HG03460 (cell line): ENCODE measurements around the gene ANKRD26.
"Not testable (repeated sequence)": the region's sequence is repeated elsewhere in the genome, so short reads cannot be mapped to it uniquely, and the experiment has no call there.

Source experiments
- ATAC-seq: cut with Tn5 transposase; IDR thresholded peaks from one replicate; pipeline ENCODE4 v1.9.1; 2021; ENCODE audit not compliant: unreplicated experiment

ANKRD26 gene

GRCh38 chr10:27099916-27100812 lies at the start of gene ANKRD26:
ANKRD26 (minus strand) TSS chr10:27100494; CDS start chr10:27100326, 168 bp downstream.
- ATAC-seq: peak; percentile 76

DNA sequence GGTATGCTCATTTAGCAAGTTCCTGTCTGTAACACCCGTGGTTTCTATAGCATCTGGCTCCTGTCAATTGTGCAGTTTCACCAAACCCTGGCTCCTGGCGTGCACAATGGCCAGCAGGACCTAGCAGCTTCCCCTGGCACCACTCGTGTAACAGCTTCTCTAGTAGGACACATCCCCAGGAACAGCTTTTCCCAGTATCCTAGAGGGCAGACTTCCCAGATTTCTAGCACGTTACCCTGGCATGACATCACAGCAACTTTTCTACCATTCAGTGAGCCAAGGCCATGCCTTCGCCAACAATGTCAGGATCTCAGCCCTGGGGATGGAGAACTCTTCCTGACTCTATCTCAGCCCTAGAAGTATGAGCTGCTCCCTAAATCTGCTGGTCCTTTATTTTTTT lies 47.4 kb upstream of the ANKRD26 start:
- ATAC-seq: no peak

DNA sequence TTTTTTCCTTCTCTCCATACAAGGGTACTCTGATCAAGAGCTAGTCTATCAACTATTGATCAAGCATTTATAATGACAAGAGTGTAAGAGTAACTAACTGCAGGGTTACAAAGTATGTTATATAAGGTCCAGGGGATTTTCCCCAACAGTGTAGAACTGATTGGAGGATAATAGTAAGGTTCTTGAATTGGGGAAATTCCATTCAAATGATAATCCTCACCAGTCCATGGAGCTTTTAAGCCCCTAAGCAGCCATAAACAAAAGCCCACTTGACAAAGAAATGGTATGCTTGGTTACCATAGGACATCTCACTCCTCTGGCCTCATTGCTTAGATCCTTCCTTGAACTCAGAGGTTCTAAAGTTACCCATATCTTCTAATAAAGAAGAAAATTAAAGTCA lies 45.6 kb upstream of the ANKRD26 start:
- ATAC-seq: no peak

- no peak for ATAC-seq
Observed at GRCh38 chr10:27143686-27144085, 43.4 kb upstream of the ANKRD26 start.

DNA sequence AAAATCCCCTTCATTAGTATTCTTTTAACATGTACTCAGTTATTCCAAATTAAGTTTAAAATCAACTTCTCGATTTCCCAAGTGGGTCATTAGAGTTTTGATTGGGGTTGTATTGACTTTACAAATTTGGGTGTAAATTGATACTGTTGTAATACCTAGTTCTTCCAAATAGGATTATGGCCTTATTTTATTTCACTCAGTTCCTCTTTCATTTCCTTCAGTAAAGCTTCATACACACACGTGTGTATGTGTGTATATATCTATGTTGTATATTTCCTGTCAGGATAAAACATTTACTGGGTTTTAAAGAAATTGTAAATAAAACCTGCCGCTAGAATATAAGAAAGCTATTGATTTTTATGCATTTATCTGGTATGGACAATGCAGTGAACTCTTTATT lies 38.0 kb upstream of the ANKRD26 start:
- no peak for ATAC-seq

GRCh38 chr10:27134371-27134770 lies 34.1 kb upstream of the ANKRD26 start:
- ATAC-seq: no peak

- no peak for ATAC-seq
Observed at GRCh38 chr10:27108165-27108564, 7.9 kb upstream of the ANKRD26 start.

- no peak for ATAC-seq
Observed at GRCh38 chr10:27104919-27105318, 4.6 kb upstream of the ANKRD26 start.

DNA sequence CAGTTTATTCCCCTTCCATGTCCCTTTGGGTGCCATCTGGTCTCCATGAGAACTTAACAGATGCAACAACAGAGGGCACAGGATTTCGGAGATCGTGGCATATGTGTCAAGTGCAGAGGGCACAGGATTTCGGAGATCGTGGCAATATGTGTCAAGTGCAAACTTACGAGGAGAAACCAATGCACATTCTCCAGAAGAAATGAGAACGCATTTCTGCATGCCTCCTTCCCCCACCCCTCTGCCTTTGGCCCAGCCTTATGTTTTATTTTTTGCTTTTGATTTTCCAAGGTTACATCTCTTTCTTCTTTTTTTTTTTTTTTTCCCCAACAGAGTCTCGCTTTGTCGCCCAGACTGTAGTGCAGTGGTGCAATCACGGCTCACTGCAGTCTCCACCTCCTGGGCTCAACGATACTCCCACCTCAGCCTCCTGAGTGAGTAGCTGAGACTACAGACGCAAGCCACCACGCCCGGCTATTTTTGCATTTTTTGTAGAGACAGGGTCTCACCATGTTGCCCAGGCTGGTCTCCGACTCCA lies 586 bp upstream of the ANKRD26 start:
- ATAC-seq: no peak

DNA sequence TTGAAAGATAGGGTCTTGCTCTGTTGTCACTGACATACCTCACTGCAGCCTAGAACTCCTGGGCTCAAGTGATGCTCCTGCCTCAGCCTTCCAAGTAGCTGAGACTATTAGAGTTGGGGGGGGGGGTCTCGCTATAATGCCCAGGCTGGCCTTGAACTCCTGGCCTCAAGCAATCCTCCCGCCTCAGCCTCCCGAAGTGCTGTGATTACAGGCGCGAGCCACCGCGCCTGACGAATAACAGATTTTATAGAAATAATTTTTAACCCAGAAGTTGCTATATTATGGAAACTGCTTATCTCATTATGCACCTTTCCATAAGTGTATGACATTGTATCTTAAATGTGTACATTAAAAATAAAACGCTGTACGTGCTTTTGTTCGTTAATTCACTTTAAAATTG lies 846 bp downstream of the ANKRD26 start:
- no peak for ATAC-seq

DNA sequence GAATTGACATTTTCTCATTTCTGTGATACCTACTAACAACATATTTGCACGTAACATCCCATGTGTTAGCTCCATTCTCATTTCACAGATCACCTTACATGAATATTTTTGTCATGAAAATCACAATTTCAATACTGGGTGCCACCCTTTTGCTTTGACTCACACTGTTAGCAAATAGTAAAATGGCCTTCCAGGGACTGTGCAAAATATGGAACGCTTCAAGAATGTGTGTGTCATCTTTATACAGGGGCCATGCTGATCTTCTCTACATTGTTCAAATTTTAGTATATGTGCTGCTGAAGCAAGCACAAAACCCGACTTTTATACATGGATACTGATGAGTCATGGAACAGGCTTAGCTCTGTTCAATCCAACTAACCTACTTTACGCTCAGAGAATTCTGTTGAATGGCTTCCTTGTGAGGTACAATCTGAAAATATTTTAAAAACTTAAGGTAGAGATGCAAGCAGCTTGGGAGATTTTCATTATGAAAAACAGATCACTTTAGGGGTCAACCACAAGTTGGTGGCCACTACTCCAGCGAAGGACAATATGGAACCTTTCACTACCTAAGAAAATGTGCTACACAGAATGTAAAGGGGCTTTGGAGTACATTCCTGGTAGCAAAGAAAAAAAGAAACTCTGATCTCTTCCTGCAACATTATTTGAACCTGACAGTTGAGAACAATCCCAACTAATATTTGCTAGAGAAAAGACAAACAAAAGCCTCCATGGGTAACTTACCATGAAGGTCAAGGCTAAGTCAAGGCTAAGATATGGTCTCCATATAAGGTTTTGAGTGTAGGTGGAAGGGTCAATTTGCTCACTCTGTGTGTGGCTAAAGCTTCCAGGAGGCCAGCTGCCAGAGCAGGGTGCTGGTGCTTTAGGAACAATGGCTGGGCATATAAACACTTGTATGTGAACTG lies 11.9 kb downstream of the ANKRD26 start:
- no peak for ATAC-seq

DNA sequence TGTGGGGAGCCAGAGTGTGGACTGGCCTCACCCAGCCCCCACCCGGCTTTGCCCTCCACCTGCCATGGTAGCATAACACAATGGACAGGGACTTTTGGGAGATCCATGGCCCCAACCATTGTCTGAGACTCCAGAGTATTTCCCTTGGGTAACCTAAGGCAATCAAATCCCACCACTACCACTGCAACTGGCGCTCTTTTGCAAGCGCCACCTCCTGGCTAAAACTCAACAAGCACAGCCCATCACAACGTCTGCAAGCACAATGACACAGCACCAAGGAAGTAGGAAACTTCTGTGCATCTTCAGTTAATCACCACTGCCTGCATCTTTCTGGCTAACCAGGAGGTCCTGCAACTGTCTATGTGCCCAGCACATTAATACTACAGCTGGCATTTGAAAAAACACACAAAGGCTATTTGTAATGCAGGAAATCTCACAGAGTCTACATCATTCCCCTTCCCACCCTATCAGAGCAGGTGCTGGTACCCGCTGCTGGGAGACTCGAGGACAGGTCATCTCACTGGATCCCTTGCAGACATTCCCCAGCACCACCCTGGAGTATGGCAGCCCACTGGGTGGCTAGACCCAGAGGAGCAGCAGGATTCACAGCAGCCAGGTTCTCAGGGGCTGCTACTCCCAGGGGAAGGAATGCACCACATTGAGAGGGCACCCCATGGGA lies 27.7 kb downstream of the ANKRD26 start:
- ATAC-seq: no peak

DNA sequence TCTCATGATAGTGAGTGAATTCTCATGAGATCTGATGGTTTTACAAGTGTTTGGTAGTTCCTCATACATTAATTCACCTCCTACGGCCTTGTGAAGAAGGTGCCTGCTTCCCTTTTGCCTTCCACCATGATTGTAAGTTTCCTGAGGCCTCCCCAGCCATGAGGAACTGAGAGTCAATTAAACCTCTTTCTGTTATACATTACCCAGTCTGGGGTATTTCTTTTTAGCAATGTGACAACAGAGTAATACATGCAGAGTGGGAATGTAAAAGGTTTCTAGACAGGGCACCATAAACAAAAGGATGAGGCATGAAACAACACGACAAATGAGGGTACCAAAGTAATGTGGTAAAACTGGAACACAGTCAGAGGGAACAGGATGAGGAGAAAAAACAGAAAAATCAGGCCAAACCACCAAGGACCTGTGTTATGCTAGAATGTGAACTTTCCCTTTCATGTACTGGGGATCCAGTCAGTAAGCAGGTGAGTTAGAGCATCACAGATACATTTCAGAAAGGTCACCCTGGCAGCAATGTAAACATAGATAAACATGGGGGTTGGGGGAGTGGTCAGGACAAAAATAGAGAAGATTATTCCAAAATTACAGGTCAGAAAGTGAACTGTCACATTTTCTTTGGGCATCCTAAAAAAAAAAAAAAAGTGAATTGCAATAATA lies 31.9 kb downstream of the ANKRD26 start:
- no peak for ATAC-seq

DNA sequence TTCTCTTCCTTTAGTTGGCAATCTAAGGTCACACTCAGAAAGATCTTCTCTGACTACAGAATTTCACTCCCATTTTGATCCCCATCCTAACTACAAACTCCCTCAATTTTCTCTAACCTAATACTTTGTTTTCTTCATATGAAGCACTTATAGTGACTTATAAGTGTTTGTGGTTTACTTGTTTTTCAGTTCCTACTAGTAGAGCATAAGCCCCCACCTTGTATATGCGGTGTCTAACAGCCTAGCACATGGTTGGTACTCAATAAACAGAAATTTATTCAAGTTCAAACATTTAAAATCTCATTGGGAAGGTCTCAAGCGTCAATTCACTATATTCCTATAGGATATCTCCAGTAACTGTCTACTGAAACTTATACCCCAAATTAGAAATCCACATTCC lies 35.2 kb downstream of the ANKRD26 start:
- no peak for ATAC-seq

GRCh38 chr10:27052656-27053055 lies 47.6 kb downstream of the ANKRD26 start:
- ATAC-seq: no peak

DNA sequence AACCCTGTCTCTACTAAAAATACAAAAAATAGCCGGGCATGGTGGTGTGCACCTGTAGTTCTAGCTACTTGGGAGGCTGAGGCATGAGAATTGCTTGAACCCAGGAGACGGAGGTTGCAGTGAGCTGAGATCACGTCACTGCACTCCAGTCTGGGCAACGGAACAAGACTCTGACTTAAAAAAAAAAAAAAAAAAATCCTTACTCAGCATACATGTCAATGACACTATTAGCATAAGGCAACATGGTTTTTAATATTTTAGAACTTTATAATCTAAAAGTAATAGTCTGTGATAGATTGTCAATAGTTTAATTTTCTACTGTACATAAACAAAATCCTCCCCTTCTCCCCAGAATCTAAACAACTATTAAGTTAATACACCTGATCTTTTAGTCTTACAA lies 55.0 kb downstream of the ANKRD26 start:
- ATAC-seq: not testable (repeated sequence)

- ATAC-seq: no peak
Observed at GRCh38 chr10:27041196-27041595, 59.1 kb downstream of the ANKRD26 start.

- ATAC-seq: no peak
Observed at GRCh38 chr10:27038168-27038567, 62.1 kb downstream of the ANKRD26 start.

DNA sequence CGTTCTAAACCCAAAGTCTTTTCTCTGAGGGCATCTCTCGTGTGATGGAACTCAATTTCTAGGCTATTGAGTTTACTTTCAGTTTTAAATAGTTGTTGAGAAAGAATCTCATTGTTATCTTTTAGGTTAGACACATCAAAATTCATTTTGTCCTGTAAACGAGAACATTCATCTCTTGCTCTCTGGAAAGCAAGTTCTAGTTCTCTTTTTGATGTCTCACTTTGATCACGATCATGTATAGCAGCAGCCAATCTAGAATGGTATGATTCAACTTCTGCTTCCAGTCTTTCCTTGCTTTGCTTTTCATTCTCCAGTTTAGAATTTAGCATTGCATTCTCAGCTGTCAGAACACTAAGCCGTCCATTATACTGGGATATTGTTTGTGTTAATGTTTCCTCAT lies 65.1 kb downstream of the ANKRD26 start:
- ATAC-seq: no peak

DNA sequence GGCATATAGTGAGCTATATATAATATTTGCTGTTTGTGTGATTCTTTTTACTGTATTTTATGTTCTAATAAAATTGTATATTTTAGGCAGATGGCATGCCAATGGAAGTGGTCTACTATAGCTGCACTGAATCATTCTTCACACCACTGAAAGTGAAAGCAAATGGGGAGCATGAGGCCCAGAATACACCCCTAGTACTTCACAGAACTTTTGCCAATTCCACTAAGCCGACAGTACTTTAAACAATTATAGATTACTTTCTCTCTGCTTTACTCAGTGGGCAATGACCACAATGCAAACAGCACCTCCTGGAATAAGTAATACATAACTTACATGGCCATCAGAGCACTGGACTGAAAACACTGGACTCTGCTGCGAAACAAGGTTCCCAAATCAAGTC lies 70.2 kb downstream of the ANKRD26 start:
- ATAC-seq: no peak
